MCF 10A (cell line): ENCODE data around the gene ADRB2. TPM values are rescaled to one million over a fixed set of nuclear protein-coding genes. Genes with fewer than 3 reads are reported as not detected.

ENCODE experiments used
- BruUV-seq: library from RNA; stranded (reverse); fragments of 400-500 nt; replicated peaks from 2 replicates; lab custom pipeline; 2021; lab: Mats Ljungman, UMichigan
- CTCF ChIA-PET: fragments of 300-600 bp; sonication (Branson Sonifier 250); formaldehyde crosslinking; extraction: SDS; loops from one replicate; lab custom pipeline; 2021; ENCODE audit warnings: antibody characterized with exemption, inconsistent platforms; lab: Yijun Ruan, JAX
- POLR2A ChIA-PET: fragments of 300-600, 350-650 bp; sonication (Branson Sonifier 250); formaldehyde crosslinking; extraction: SDS; loops from one replicate; lab custom pipeline; 2020; ENCODE audit warnings: antibody characterized with exemption, inconsistent platforms; lab: Yijun Ruan, JAX
- DNase-seq: peaks from one replicate; pipeline ENCODE4 v3.0.0-alpha.2; 2018; ENCODE audit not compliant: unreplicated experiment
- H3K27ac Mint-ChIP-seq: one replicate; pipeline ENCODE4 v1.8.0; 2022; ENCODE audit warnings: mild to moderate bottlenecking, low read depth, mixed read lengths; ENCODE audit not compliant: unreplicated experiment
- H3K27me3 Mint-ChIP-seq: one replicate; pipeline ENCODE4 v1.8.0; 2022; ENCODE audit warnings: mixed read lengths; ENCODE audit not compliant: insufficient read depth, unreplicated experiment
- H3K36me3 Mint-ChIP-seq: one replicate; pipeline ENCODE4 v1.8.0; 2022; ENCODE audit warnings: mild to moderate bottlenecking, moderate library complexity, mixed read lengths; ENCODE audit not compliant: insufficient read depth, unreplicated experiment
- H3K4me1 Mint-ChIP-seq: one replicate; pipeline ENCODE4 v1.8.0; 2022; ENCODE audit warnings: mixed read lengths; ENCODE audit not compliant: insufficient read depth, unreplicated experiment
- H3K4me3 Mint-ChIP-seq: one replicate; pipeline ENCODE4 v1.8.0; 2022; ENCODE audit warnings: mild to moderate bottlenecking, moderate library complexity, mixed read lengths; ENCODE audit not compliant: unreplicated experiment
- H3K9me3 Mint-ChIP-seq: one replicate; pipeline ENCODE4 v1.8.0; 2022; ENCODE audit warnings: mixed read lengths; ENCODE audit not compliant: unreplicated experiment
- CTCF ChIP-seq: fragments of 200-600 bp; IDR thresholded peaks from one replicate; pipeline ENCODE4 v1.8.0; 2022; ENCODE audit warnings: antibody characterized with exemption, mild to moderate bottlenecking; ENCODE audit not compliant: unreplicated experiment
- intact Hi-C: fragments of 100-400 bp; cut with micrococcal nuclease; formaldehyde crosslinking; loops from 2 replicates; pipeline ENCODE4 v1.14.1; 2022
- total RNA-seq: library from RNA; stranded (reverse); gene quantifications from 2 replicates; pipeline ENCODE4 v1.2.3, GENCODE V29; 2022

ADRB2 gene
- total RNA-seq, 1 experiment from 2014 or later, result 9.5 TPM

DNA sequence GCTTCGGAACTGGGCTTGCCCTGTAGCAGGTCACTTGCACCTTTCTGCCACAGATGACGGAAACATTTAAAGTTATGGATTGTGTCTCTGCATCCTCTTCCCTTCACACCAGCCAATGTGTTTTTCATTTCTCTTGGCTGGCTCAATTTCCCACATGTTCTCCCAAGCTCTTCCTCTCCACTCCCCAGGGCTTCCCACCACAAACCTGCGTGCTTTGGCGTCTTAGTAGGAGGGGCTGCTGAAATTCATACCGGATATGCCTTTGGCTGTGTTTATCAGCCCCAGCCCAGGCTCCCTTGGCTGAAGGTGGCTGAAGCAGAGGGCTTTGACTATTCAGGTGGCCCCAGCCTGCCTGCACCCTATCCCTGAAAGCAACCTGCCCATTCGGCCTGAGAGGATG lies 32.1 kb downstream of the ADRB2 start:
- H3K4me3 Mint-ChIP-seq, result no peak overlapping the region
- CTCF ChIA-PET, result interaction anchor here (1.6 to 2.4 kb wide), 4 partner anchors 99 to 177 kb away, joined by 5 to 10 read pairs (median 5); no protein-coding TSS in a partner anchor
- TF ChIP-seq CTCF, result no peak
- intact Hi-C loops, result no loop called here
- no peaks in the 10 kb centered on the region for H3K9me3 Mint-ChIP-seq
- H3K4me1 Mint-ChIP-seq, result peaks cover 14% of the 10 kb centered on the region
- peaks cover 3% of the 10 kb centered on the region for H3K36me3 Mint-ChIP-seq
- no TSS peak for BruUV-seq
- H3K27ac Mint-ChIP-seq, result no peak overlapping the region
- POLR2A ChIA-PET, result interaction anchor here (1.3 to 1.5 kb wide), 2 partner anchors 10 to 32 kb away, joined by 4 read pairs; partner anchors contain the start of gene ADRB2
- DNase-seq, result no peak
- no peaks in the 10 kb centered on the region for H3K27me3 Mint-ChIP-seq

DNA sequence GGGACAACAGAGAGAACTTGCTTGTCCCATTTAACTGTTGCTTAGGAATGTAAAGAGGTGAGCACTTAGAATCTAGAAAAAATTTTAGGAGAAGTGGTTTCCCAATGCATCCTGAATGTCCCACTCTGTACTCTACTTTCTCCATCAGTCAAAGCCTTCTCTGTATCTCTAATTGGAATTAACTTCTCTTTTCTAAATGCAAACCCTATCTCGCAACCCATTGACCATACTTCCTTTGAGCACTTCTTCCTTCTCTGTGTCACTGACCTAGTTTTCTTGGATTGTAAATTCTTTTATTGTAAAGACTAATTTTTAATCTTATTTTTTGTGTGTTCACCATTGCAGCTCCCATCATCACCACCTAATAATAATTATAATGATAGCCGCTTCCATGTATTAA lies 33.3 kb downstream of the ADRB2 start:
- no peak overlapping the region for H3K4me3 Mint-ChIP-seq
- H3K27me3 Mint-ChIP-seq, result no peaks in the 10 kb centered on the region
- intact Hi-C loops, result no loop called here
- H3K36me3 Mint-ChIP-seq, result peaks cover 11% of the 10 kb centered on the region
- no peak for DNase-seq
- CTCF ChIA-PET, result interaction anchor here (0.6 to 1.9 kb wide), 7 partner anchors 13 to 127 kb away, joined by 3 to 5 read pairs (median 3); no protein-coding TSS in a partner anchor
- POLR2A ChIA-PET, result no interaction called here
- no TSS peak for BruUV-seq
- no peak overlapping the region for H3K27ac Mint-ChIP-seq
- TF ChIP-seq CTCF, result no peak
- peaks cover 11% of the 10 kb centered on the region for H3K4me1 Mint-ChIP-seq
- H3K9me3 Mint-ChIP-seq, result no peaks in the 10 kb centered on the region

DNA sequence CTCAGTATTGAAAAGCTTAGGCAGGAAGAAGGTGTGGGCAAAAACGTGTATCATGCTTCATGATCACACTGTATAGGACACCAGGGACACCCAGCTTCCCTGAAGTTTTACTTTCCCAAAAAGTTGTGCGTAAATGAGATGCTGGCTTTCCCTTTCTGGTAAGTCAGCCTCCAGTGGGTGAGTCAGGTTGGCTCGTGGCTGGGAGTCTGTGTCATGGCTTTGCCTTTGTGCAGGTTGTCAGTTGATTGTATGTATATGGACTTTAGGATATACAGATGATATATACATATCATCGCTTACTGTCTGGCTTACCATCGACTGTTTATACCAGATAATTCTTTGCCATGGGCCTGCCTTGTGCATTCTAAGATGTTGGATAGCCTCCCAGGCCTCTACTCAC lies 34.2 kb downstream of the ADRB2 start:
- H3K9me3 Mint-ChIP-seq, result no peaks in the 10 kb centered on the region
- H3K4me3 Mint-ChIP-seq, result no peak overlapping the region
- H3K27ac Mint-ChIP-seq, result no peak overlapping the region
- CTCF ChIA-PET, result interaction anchor here (0.6 to 1.2 kb wide), 7 partner anchors 12 to 147 kb away, joined by 3 to 6 read pairs (median 3); no protein-coding TSS in a partner anchor
- no peaks in the 10 kb centered on the region for H3K27me3 Mint-ChIP-seq
- peaks cover 11% of the 10 kb centered on the region for H3K36me3 Mint-ChIP-seq
- no peak for DNase-seq
- POLR2A ChIA-PET, result no interaction called here
- intact Hi-C loops, result no loop called here
- no peak for TF ChIP-seq CTCF
- H3K4me1 Mint-ChIP-seq, result peaks cover 2% of the 10 kb centered on the region
- BruUV-seq, result no TSS peak

DNA sequence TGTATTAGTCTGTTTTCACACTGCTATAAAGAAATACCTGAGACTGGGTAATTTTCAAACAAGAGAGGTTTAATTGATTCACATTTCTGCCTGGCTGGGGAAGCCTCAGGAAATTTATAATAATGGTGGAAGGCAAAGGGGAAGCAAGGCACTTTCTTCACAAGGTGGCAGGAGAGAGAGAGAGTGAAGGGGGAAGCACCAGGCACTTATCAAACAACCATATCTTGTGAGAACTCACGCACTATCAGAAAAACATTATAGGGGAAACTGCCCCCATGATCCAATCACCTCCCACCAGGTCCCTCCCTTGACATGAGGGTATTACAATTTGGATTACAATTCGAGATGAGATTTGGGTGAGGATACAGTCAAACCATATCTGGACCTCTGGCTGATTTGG lies 34.7 kb downstream of the ADRB2 start:
- no peak overlapping the region for H3K27ac Mint-ChIP-seq
- H3K9me3 Mint-ChIP-seq, result no peaks in the 10 kb centered on the region
- H3K27me3 Mint-ChIP-seq, result no peaks in the 10 kb centered on the region
- DNase-seq, result no peak
- H3K4me1 Mint-ChIP-seq, result no peaks in the 10 kb centered on the region
- peaks cover 11% of the 10 kb centered on the region for H3K36me3 Mint-ChIP-seq
- CTCF ChIA-PET, result interaction anchor here (0.7 to 3.0 kb wide), 5 partner anchors 24 to 174 kb away, joined by 3 to 15 read pairs (median 4); no protein-coding TSS in a partner anchor
- POLR2A ChIA-PET, result interaction anchor here (0.6 to 1.2 kb wide), 3 partner anchors 11 to 27 kb away, joined by 3 to 4 read pairs (median 3); no protein-coding TSS in a partner anchor
- no peak overlapping the region for H3K4me3 Mint-ChIP-seq
- intact Hi-C loops, result no loop called here
- no TSS peak for BruUV-seq
- no peak for TF ChIP-seq CTCF
